HG03469 (cell line): ENCODE data around the gene GABBR1.

Experiments used
- ATAC-seq: cut with Tn5 transposase; IDR thresholded peaks from one replicate; pipeline ENCODE4 v1.9.1; 2021; ENCODE audit warnings: mild to moderate bottlenecking, moderate library complexity, moderate number of reproducible peaks; ENCODE audit not compliant: unreplicated experiment

The GABBR1 gene

DNA sequence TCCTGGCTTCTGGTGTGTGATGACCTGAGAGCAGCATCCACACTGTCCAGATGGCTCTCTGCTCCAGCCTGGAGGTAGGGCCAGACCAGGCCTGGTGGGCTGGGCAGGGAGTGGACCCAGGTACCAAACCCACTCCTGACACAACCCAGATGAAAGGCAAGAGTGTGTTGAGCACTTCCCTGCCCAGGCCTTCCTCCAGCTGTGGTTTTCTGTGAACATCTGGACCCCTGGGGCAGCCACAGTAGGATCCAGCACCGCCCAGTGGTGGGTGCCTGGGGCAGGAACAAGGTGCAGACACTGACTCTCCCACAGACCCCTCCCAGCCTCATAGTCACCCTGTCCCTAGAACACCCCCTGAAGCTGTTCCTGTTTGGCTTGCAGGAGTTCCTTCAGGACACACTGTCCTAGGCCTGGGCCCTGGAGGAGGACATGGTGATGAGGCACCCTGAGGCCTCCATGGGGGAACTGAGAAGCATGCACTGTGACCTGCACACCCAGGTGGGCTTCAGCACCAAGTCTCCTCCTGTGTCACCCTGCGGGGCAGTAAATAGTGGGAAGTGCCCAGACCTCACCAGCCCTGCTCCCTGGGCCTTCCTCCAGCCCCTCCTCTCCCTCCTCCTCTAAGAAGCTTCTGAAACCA, 102.2 kb downstream of the GABBR1 start:
- no peak for ATAC-seq

GRCh38 chr6:29529956-29530355, 103.0 kb downstream of the GABBR1 start:
- no peak for ATAC-seq

DNA sequence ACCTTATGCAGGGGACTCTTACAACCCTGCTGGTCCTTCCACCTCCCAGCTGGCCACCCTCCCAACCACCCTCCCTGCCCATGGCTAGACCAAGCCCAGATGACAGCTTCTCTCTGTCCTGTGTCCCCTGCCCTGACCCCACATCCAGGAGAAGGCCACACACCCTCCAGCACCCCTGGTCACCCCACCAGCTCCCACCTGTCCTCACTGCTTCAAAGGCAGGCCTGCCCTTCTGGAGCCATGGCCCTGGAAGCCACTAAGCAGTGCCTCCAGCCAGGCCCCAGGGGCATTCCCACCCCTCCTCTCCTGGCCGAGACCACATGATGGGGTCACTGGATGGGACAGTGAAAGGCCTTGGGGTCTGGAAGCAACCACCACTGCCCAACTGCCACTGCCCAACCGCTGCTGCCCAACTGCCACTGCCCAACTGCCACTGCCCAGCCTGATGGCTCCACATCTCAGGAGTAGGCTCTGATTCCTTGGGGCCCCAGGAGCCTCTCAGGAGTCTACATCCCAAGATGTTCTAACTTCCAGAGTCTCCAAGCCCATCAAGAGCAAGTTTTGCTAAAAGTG, 103.9 kb downstream of the GABBR1 start:
- no peak for ATAC-seq

- no peak for ATAC-seq
Measured at GRCh38 chr6:29528300-29528931, 104.6 kb downstream of the GABBR1 start.

- no peak for ATAC-seq
Measured at GRCh38 chr6:29527564-29527963, 105.4 kb downstream of the GABBR1 start.

- no peak for ATAC-seq
Measured at GRCh38 chr6:29527126-29527525, 105.9 kb downstream of the GABBR1 start.

DNA sequence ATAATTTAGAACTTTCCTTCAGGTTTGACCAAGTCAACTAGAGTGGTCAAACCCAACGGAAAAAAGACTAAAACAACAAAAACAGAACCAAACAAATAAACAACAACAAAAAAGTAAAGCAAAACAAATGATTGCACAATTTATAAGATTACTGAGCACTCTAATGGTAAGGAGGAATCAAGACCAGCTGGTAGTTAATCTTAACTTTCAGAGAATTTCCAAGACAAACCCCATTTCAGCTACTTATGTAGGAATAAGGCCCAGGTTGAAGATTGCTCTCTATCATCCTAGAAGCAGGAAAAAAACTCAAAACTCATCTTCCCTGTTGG, 107.7 kb downstream of the GABBR1 start:
- ATAC-seq: no peak

DNA sequence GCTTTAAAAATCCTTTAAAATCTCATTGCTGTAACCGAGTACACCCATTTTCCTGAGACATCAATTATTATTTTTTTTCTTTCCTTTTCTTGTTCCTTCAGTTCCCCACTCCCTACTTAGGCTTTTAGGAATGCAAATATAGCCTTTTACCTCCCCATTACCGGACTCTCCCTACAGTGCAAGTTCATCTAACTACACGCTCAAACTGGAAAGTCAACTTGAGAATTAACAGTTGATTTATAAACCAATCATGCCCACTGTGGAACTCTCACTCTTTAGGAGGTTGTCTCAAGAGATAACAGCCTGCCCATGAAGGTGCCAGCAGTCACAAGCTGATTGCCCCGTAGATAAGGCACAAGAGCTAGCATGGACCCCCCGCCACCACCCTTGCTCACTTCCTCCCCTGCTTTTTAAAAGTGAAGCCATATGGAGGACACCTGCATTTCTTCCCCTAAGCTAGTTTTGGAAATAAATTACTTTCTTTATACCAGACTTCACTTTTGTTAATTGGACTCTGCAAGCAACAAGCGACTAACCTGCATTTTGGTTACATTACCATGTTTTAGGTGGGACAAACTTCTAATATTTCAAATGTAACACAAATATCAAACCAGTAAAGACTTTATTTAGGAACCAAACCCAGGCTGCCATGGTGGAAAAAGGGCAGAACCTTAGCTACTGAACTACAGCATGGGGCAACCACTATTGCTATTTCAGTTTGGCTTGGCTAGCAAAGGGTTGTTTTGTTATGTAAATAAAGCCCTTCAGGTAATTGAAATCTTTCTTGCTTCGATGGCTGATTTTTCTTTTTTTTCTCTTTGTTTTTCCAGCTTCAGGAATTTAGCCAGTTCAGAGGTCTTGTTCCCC, 108.3 kb downstream of the GABBR1 start:
- ATAC-seq: no peak

DNA sequence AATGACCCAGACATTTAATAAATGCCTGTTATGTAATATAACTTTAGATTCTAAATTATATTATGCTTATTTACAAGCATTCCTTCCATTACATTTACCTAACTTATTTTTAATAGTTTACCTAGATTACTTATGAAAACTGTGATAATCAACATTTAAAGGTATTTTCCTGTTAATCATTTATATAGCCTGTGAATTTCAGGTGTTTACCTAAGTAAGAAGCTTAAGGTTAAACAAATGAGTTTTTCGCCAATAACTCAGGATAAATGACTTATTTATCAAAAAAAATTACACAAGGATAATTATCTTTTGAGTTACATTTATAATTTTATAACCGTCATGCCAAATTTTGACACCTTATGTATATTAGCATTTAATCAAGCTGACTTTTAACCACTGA, 108.9 kb downstream of the GABBR1 start:
- ATAC-seq: no peak

- no peak for ATAC-seq
Measured at GRCh38 chr6:29522227-29522626, 110.8 kb downstream of the GABBR1 start.

DNA sequence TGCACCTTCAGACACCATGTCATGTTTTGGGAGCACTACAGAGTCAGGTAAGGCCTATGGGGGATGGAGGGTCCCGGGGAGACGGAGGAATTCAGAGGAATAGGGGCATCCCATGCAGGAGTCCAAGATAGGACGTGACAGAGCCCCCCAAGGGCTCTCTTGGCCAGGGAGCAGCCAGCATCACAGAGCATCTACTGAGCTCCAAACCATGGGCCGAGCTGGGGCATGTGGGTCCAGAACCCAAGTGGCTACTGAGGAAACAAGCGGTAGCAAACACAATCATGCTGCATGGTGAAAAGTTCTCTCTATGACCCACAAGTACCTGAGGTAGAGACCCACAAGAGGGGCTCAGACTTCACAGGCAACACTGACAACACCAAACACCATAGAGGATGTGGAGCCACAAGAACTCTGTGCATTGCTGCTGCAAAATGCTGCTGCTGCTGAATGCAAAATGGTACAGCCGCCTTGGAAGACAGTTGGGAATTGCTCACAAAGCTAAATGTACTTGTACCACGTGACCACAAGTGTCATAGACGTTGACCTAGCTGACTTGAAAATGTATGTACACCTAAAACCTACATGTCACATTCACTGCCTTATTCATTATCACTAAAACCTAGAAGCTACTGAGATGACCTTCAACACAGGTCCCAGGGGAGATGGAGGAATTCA, 111.8 kb downstream of the GABBR1 start:
- ATAC-seq: no peak

GRCh38 chr6:29520232-29520631, 112.8 kb downstream of the GABBR1 start:
- no peak for ATAC-seq

- ATAC-seq: no peak
Measured at GRCh38 chr6:29519291-29520010, 113.5 kb downstream of the GABBR1 start.

- ATAC-seq: no peak
Measured at GRCh38 chr6:29517728-29518440, 115.1 kb downstream of the GABBR1 start.

GRCh38 chr6:29517245-29517644, 115.7 kb downstream of the GABBR1 start:
- no peak for ATAC-seq

GRCh38 chr6:29516108-29516507, 116.9 kb downstream of the GABBR1 start:
- no peak for ATAC-seq

DNA sequence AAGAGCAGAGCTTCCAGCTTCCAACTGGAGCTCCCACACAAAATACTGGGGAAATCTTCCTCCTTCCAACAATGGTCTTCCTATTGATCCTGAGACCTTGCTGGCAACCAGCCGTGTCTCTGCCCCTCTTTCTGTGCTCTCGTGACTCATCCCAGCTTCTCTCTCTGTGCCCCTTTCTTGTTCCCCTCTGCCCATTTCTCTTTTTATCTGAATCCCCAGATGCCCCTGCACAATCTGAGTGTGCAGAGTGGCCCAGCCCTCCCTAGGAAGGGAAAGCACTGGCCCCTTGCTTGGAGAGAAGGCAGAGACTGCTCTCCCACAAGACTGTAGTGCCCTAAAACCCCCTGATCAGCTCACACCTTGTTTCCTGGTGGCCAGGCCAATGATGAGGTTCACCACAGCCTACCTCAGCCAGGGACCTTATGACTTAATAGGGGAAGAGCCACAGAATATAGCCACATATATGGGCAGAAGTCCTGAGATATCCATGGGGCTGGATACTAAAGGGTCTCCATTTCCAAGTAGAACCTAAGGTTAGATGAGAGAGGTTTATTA, 122.2 kb downstream of the GABBR1 start:
- ATAC-seq: no peak

- ATAC-seq: no peak
Measured at GRCh38 chr6:29510202-29510601, 122.8 kb downstream of the GABBR1 start.
